Placental pericyte (primary cell): ENCODE results near the gene CLP1. TPM values are rescaled to one million over a fixed set of nuclear protein-coding genes. Genes with fewer than 3 reads are reported as not detected.

Experiments
- small RNA-seq: library from RNA; depleted of rRNA; stranded (forward); fragments of <200 nt; gene quantifications from one replicate; pipeline ENCODE3, GENCODE V24; 2012; ENCODE audit warnings: low replicate concordance
- total RNA-seq: library from RNA; depleted of rRNA; stranded (reverse); fragments of >200 nt; gene quantifications from 2 replicates; pipeline ENCODE4 v1.2.3, GENCODE V29; 2012

The CLP1 gene
- 16.0 and 25.8 TPM in 2 replicates for total RNA-seq

GRCh38 chr11:57657194-57658022 is at the start of gene CLP1:
Gene CLP1, plus strand, starts transcription at chr11:57657762. Its CDS starts 1,715 bp downstream, at chr11:57659477.

GRCh38 chr11:57649826-57650738 is 7.5 kb upstream of the CLP1 start, which contains the start of gene YPEL4:
Gene YPEL4, minus strand, starts transcription at chr11:57649912. Its CDS starts 2,805 bp downstream, at chr11:57647107.

GRCh38 chr11:57667736-57668433 is 10.3 kb downstream of the CLP1 start, which contains the start of gene ZDHHC5:
Gene ZDHHC5, plus strand, starts transcription at chr11:57668114. Its CDS starts 4,977 bp downstream, at chr11:57673091.

Small RNA genes lying within 50 kb of the gene (small RNA-seq; reads per million reads assigned to genes)
- gene MIR130A: 1,788 reads per million, percentile 100 among the genes with 10 or more reads in this experiment

Other genes starting within 250 kb of the CLP1 start
- 40.2 and 70.2 TPM in 2 replicates for gene SLC43A3, start 230.6 kb upstream of the CLP1 start, total RNA-seq
- gene RTN4RL2, start 197.2 kb upstream of the CLP1 start, total RNA-seq: under 0.01 TPM in 1 of 2 replicates, not detected in the other
- 13.2 and 34.4 TPM in 2 replicates for gene SLC43A1, start 142.1 kb upstream of the CLP1 start, total RNA-seq
- 22.1 and 27.9 TPM in 2 replicates for gene TIMM10, start 127.0 kb upstream of the CLP1 start, total RNA-seq
- gene SMTNL1, start 120.2 kb upstream of the CLP1 start, total RNA-seq: not detected in 2 replicates
- gene UBE2L6, start 90.1 kb upstream of the CLP1 start, total RNA-seq: 39.4 and 57.1 TPM in 2 replicates
- 1.6 and 16.4 TPM in 2 replicates for gene SERPING1, start 60.1 kb upstream of the CLP1 start, total RNA-seq
- gene YPEL4, start 7.8 kb upstream of the CLP1 start, total RNA-seq: 0.14 TPM in 1 of 2 replicates, not detected in the other
- gene ZDHHC5, start 10.4 kb downstream of the CLP1 start, total RNA-seq: 56.7 and 77.9 TPM in 2 replicates
- 10.3 and 15.3 TPM in 2 replicates for gene MED19, start 54.5 kb downstream of the CLP1 start, total RNA-seq
- 88.0 and 89.0 TPM in 2 replicates for gene TMX2, start 54.8 kb downstream of the CLP1 start, total RNA-seq
- gene SELENOH, start 83.7 kb downstream of the CLP1 start, total RNA-seq: 56.7 and 79.7 TPM in 2 replicates
- not detected in 2 replicates for gene BTBD18, start 94.1 kb downstream of the CLP1 start, total RNA-seq
- 108 and 195 TPM in 2 replicates for gene CTNND1, start 104.0 kb downstream of the CLP1 start, total RNA-seq